HCT116 (cell line): ENCODE data around the gene FFAR1. TPM values are rescaled to one million over a fixed set of nuclear protein-coding genes. Genes with fewer than 3 reads are reported as not detected.

ENCODE experiments used
- ATAC-seq: fragments of 200-7000 bp; cut with Tn5 transposase; 2 replicates; pipeline ENCODE4 v1.9.1; 2020; ENCODE audit warnings: mild to moderate bottlenecking, moderate library complexity
- BruUV-seq: library from RNA; stranded (reverse); fragments of 400-500 nt; replicated peaks from 2 replicates; lab custom pipeline; 2021; lab: Mats Ljungman, UMichigan
- CTCF ChIA-PET: fragments of 300-600 bp; sonication (Branson Sonifier 250); formaldehyde crosslinking; loops from one replicate; lab custom pipeline; 2021; ENCODE audit warnings: antibody characterized with exemption; lab: Charles Lee
- POLR2A ChIA-PET: fragments of 300-600, 350-600 bp; sonication (Branson Sonifier 250); formaldehyde crosslinking; loops from one replicate; lab custom pipeline; 2021; ENCODE audit warnings: antibody characterized with exemption; lab: Charles Lee
- RAD21 ChIA-PET, 2 experiments: fragments of 300-600 bp; sonication (Branson Sonifier 250); formaldehyde crosslinking; loops; one replicate each; lab custom pipeline; 2023; ENCODE audit warnings: low total read pairs in 2 of 2; ENCODE audit not compliant: uncharacterized antibody in 2 of 2, unreplicated experiment in 2 of 2, low non-redundant PET in 1 of 2; lab: Charles Lee
- DNase-seq: peaks from one replicate; pipeline ENCODE4 v3.0.0-alpha.2; 2010; ENCODE audit warnings: low read depth, low spot score
- H2AFZ ChIP-seq: fragments of 200-600 bp; shearing (Covaris generic), sonication (generic); 2 replicates; pipeline ENCODE4 v1.6.1; 2017; ENCODE audit warnings: low read depth, mixed run types, mixed read lengths, antibody characterized with exemption, low read length; ENCODE audit not compliant: poor library complexity, severe bottlenecking
- H3K27ac ChIP-seq: 2 replicates; pipeline ENCODE4 v1.5.1; 2012; ENCODE audit warnings: low read depth, low read length
- H3K27me3 ChIP-seq: fragments of 200-600 bp; sonication (generic); 2 replicates; pipeline ENCODE4 v1.6.1; 2016; ENCODE audit warnings: mixed run types, low read length, mixed read lengths; ENCODE audit not compliant: insufficient read depth
- H3K36me3 ChIP-seq, 2 experiments: fragments of 200-500 bp in 1 of 2; fragments of 200-600 bp in 1 of 2; sonication (Bioruptor generic) in 1 of 2; sonication (generic) in 1 of 2; 2 replicates each; pipeline versions ENCODE4 v1.5.1 to v1.6.1; 2014 to 2016; ENCODE audit warnings: low read length in 2 of 2, inconsistent platforms in 1 of 2, mixed read lengths in 1 of 2, mixed run types in 1 of 2; ENCODE audit not compliant: insufficient read depth in 2 of 2, control insufficient read depth in 1 of 2
- H3K4me1 ChIP-seq, 2 experiments: fragments of 200-600 bp in 1 of 2; sonication (generic) in 1 of 2; 2 replicates each; pipeline versions ENCODE4 v1.5.1 to v1.6.1; 2012 to 2017; ENCODE audit warnings: low read length in 2 of 2, inconsistent platforms in 1 of 2, mild to moderate bottlenecking in 1 of 2, mixed read lengths in 1 of 2, mixed run types in 1 of 2, moderate library complexity in 1 of 2; ENCODE audit not compliant: insufficient read depth in 2 of 2, control insufficient read depth in 1 of 2
- H3K4me2 ChIP-seq: fragments of 200-600 bp; sonication (generic); 2 replicates; pipeline ENCODE4 v1.6.1; 2017; ENCODE audit warnings: mixed run types, low read length, mixed read lengths
- H3K4me3 ChIP-seq, 2 experiments: fragments of 200-600 bp in 1 of 2; sonication (generic) in 1 of 2; replicated peaks in 1 of 2; 2 replicates each; pipeline ENCODE4 v1.5.1; 2011 to 2016; ENCODE audit warnings: low read length in 2 of 2, control low read depth in 1 of 2, low read depth in 1 of 2, mild to moderate bottlenecking in 1 of 2, mixed read lengths in 1 of 2, mixed run types in 1 of 2
- H3K79me2 ChIP-seq: fragments of 200-600 bp; sonication (generic); 2 replicates; pipeline ENCODE4 v1.6.1; 2017; ENCODE audit warnings: mild to moderate bottlenecking, mixed run types, low read length, moderate library complexity, mixed read lengths; ENCODE audit not compliant: insufficient read depth
- H3K9ac ChIP-seq: fragments of 200-600 bp; sonication (generic); 2 replicates; pipeline ENCODE4 v1.6.1; 2016; ENCODE audit warnings: low read length, mixed read lengths
- H3K9me2 ChIP-seq: fragments of 200-600 bp; sonication (generic), shearing (Covaris generic); 2 replicates; pipeline ENCODE4 v1.6.1; 2017; ENCODE audit warnings: mixed run types, mild to moderate bottlenecking, moderate library complexity; ENCODE audit not compliant: insufficient read depth
- H3K9me3 ChIP-seq, 2 experiments: fragments of 200-500 bp in 1 of 2; fragments of 200-600 bp in 1 of 2; sonication (Bioruptor generic) in 1 of 2; sonication (generic) in 1 of 2; 2 replicates each; pipeline ENCODE4 v1.6.1; 2014 to 2017; ENCODE audit warnings: low read length in 2 of 2, mixed read lengths in 2 of 2, inconsistent platforms in 1 of 2, low read depth in 1 of 2, mild to moderate bottlenecking in 1 of 2, mixed run types in 1 of 2, moderate library complexity in 1 of 2; ENCODE audit not compliant: control insufficient read depth in 1 of 2, insufficient read depth in 1 of 2
- H4K20me1 ChIP-seq: fragments of 200-600 bp; sonication (generic), shearing (Covaris generic); 2 replicates; pipeline ENCODE4 v1.6.1; 2017; ENCODE audit warnings: mixed run types, mild to moderate bottlenecking, moderate library complexity; ENCODE audit not compliant: insufficient read depth
- CTCF ChIP-seq, 3 experiments: fragments of 200-600 bp in 1 of 3; sonication (generic) in 1 of 3; IDR thresholded peaks in 2 of 3; conservative IDR thresholded peaks in 1 of 3; 2 replicates each; pipeline ENCODE4 v1.5.1; 2012 to 2017; ENCODE audit warnings: low read depth in 2 of 3, low read length in 2 of 3, antibody characterized with exemption in 1 of 3, borderline replicate concordance in 1 of 3, control low read depth in 1 of 3, mild to moderate bottlenecking in 1 of 3, mixed read lengths in 1 of 3, mixed run types in 1 of 3, moderate library complexity in 1 of 3; ENCODE audit not compliant: insufficient read depth in 1 of 3
- EGR1 ChIP-seq: IDR thresholded peaks from 2 replicates; pipeline ENCODE4 v1.6.1; 2012; ENCODE audit warnings: low read depth
- ELF1 ChIP-seq: IDR thresholded peaks from 2 replicates; pipeline ENCODE4 v1.6.1; 2012; ENCODE audit warnings: low read depth, borderline replicate concordance
- FOSL1 ChIP-seq: IDR thresholded peaks from 2 replicates; pipeline ENCODE4 v1.6.1; 2012; ENCODE audit warnings: low read depth
- MAX ChIP-seq: IDR thresholded peaks from 2 replicates; pipeline ENCODE4 v1.6.1; 2012
- POLR2A ChIP-seq: IDR thresholded peaks from 2 replicates; pipeline ENCODE4 v1.7.0; 2011; ENCODE audit warnings: borderline replicate concordance; ENCODE audit not compliant: insufficient read depth, insufficient read length; ENCODE audit errors: extremely low read depth
- POLR2AphosphoS5 ChIP-seq: IDR thresholded peaks from 2 replicates; pipeline ENCODE4 v1.6.1; 2011; ENCODE audit warnings: mild to moderate bottlenecking, low read depth, low read length, moderate library complexity
- RAD21 ChIP-seq: IDR thresholded peaks from 2 replicates; pipeline ENCODE4 v1.6.1; 2012; ENCODE audit warnings: low read depth, mild to moderate bottlenecking
- REST ChIP-seq: IDR thresholded peaks from 2 replicates; pipeline ENCODE4 v1.6.1; 2012; ENCODE audit warnings: low read depth
- SIN3A ChIP-seq: IDR thresholded peaks from 2 replicates; pipeline ENCODE4 v1.6.1; 2012; ENCODE audit warnings: low read depth
- YY1 ChIP-seq: IDR thresholded peaks from 2 replicates; pipeline ENCODE4 v1.6.1; 2011; ENCODE audit warnings: low read length, low read depth, moderate library complexity, mild to moderate bottlenecking; ENCODE audit not compliant: insufficient replicate concordance; ENCODE audit errors: extremely low read depth
- intact Hi-C: fragments of 100-400 bp; cut with micrococcal nuclease; formaldehyde crosslinking; loops from 2 replicates; pipeline ENCODE4 v1.10.0; 2022
- total RNA-seq: library from RNA; stranded (reverse); gene quantifications from one replicate; pipeline ENCODE4 v1.2.1, GENCODE V29; 2021; ENCODE audit not compliant: unreplicated experiment
- TF ChIP-seq, protein P1 (sequence below): IDR thresholded peaks from 2 replicates; pipeline ENCODE4 v1.6.1; 2011; ENCODE audit warnings: mild to moderate bottlenecking, low read length, moderate library complexity; ENCODE audit not compliant: insufficient replicate concordance; ENCODE audit errors: extremely low read depth
- TF ChIP-seq, protein P2 (sequence below): IDR thresholded peaks from 2 replicates; pipeline ENCODE4 v1.6.1; 2012

The FFAR1 gene
- total RNA-seq, 1 experiment from 2014 or later, result not detected

DNA sequence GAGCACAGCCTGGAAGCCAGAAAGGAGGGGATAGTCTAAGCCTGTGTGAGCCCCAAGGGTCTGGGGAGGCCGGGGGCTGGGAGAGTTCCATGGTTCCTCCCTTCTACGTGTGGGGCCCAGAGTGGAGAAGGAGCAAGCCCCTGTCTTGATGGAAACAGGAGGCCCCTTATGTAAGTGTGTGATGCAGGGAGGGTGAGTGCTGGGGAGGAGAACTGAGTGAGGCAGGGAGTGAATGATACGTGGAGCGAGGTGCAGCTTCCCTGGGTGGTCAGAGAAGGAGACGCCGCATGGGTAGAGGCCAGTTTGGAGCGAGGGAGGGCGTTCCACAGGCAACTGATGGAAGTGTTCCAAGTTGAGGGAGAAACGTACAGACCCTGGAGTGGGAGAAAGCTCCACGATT is 39.8 kb upstream of the FFAR1 start:
- BruUV-seq, result no TSS peak
- no peaks in the 10 kb centered on the region for H4K20me1 ChIP-seq
- DNase-seq (no peak), ATAC-seq (no peak)
- H3K4me3 ChIP-seq, result no peak overlapping the region
- H2AFZ ChIP-seq, result no peak overlapping the region
- POLR2A ChIA-PET, result no interaction called here
- CTCF ChIA-PET, result no interaction called here
- TF ChIP-seq CTCF (IDR thresholded peaks at IDR 0.05 in 2 of 3, conservative IDR thresholded peaks at IDR 0.05 in 1 of 3; ENCODE audit: borderline replicate concordance in 1 of 3, insufficient read depth in 1 of 3, low read depth in 2 of 3, low read length in 2 of 3), result no peak
- no peak for TF ChIP-seq SIN3A
- TF ChIP-seq, protein P1, sequence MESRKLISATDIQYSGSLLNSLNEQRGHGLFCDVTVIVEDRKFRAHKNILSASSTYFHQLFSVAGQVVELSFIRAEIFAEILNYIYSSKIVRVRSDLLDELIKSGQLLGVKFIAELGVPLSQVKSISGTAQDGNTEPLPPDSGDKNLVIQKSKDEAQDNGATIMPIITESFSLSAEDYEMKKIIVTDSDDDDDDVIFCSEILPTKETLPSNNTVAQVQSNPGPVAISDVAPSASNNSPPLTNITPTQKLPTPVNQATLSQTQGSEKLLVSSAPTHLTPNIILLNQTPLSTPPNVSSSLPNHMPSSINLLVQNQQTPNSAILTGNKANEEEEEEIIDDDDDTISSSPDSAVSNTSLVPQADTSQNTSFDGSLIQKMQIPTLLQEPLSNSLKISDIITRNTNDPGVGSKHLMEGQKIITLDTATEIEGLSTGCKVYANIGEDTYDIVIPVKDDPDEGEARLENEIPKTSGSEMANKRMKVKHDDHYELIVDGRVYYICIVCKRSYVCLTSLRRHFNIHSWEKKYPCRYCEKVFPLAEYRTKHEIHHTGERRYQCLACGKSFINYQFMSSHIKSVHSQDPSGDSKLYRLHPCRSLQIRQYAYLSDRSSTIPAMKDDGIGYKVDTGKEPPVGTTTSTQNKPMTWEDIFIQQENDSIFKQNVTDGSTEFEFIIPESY, result no peak
- TF ChIP-seq ELF1, result no peak
- no peak for TF ChIP-seq EGR1
- TF ChIP-seq POLR2AphosphoS5, result no peak
- no peak for TF ChIP-seq REST
- TF ChIP-seq, protein P2, sequence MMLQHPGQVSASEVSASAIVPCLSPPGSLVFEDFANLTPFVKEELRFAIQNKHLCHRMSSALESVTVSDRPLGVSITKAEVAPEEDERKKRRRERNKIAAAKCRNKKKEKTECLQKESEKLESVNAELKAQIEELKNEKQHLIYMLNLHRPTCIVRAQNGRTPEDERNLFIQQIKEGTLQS, result no peak
- TF ChIP-seq RAD21, result no peak
- no peak for TF ChIP-seq FOSL1
- no peak for TF ChIP-seq POLR2A
- TF ChIP-seq YY1, result no peak
- no peak for TF ChIP-seq MAX
- H3K4me1 ChIP-seq, result peaks cover 0 to 20% of the 10 kb centered on the region in 2 experiments; a peak in 1 of 4 replicates
- no peak overlapping the region for H3K9ac ChIP-seq
- H3K36me3 ChIP-seq, result no peaks in the 10 kb centered on the region
- H3K9me3 ChIP-seq, result no peaks in the 10 kb centered on the region
- H3K27ac ChIP-seq, result no peak overlapping the region
- RAD21 ChIA-PET, result no interaction called here
- no peaks in the 10 kb centered on the region for H3K79me2 ChIP-seq
- intact Hi-C loops, result no loop called here
- H3K9me2 ChIP-seq, result no peaks in the 10 kb centered on the region
- H3K27me3 ChIP-seq, result no peaks in the 10 kb centered on the region
- no peak overlapping the region for H3K4me2 ChIP-seq
